ENCODE data around the gene ANKRD34A. TPM values are rescaled to one million over a fixed set of nuclear protein-coding genes. Genes with fewer than 3 reads are reported as not detected.

Gene ANKRD34A
- total and polyA plus RNA-seq, 2 of the 4 experiments (the other 2 are of a cell fraction) = 0.90 to 1.9 TPM

GRCh38 chr1:145972580-145972979, 8.2 kb upstream of the ANKRD34A start:
- no peak for TF ChIP-seq MXI1 (IDR thresholded peaks at IDR 0.05; ENCODE audit: borderline replicate concordance, low read depth, low read length)
- TF ChIP-seq CEBPB (IDR thresholded peaks at IDR 0.05; ENCODE audit: low read depth, low read length) = 0 out of 2 replicates have a peak, but pooled peaks have one; percentile 22
- TF ChIP-seq CTCF (conservative IDR thresholded peaks at IDR 0.05; ENCODE audit: low read depth, low read length) = no peak
- no peak overlapping the region for H2BK120ac ChIP-seq (ENCODE audit: low read depth, low read length)
- DNase-seq (no peak), ATAC-seq (ENCODE audit: low read depth) (no peak; the same call in 1 of the 2 replicates)
- H3K18ac ChIP-seq (ENCODE audit: low read depth, low read length) = no peak overlapping the region
- no peak overlapping the region for H4K5ac ChIP-seq (ENCODE audit: low read depth, low read length)
- H3K4ac ChIP-seq (ENCODE audit: low read depth, low read length) = no peak overlapping the region
- ChIA-PET CTCF (no interaction called here), POLR2A (ENCODE audit: unreplicated experiment) (no interaction called here)
- no CpG with 5 or more reads among the region's 7 CpGs for WGBS, 2 experiments (ENCODE audit: extremely low coverage in 2 of 2, insufficient read length in 1 of 2)
- H4K8ac ChIP-seq (ENCODE audit: low read depth in 2 of 2, low read length in 2 of 2) = no peak overlapping the region
- no peak overlapping the region for H2AK9ac ChIP-seq (replicated peaks; ENCODE audit: low read depth, low read length, poor library complexity)
- H2BK15ac ChIP-seq (ENCODE audit: low read depth, low read length) = no peak overlapping the region
- no peaks in the 10 kb centered on the region for H4K20me1 ChIP-seq (ENCODE audit: insufficient read depth, low read length)
- no peaks in the 10 kb centered on the region for H3K27me3 ChIP-seq (ENCODE audit: control insufficient read depth, insufficient read depth, low read length)
- BruUV-seq (replicated peaks) = no TSS peak
- H3K9me3 ChIP-seq (ENCODE audit: control insufficient read depth, insufficient read depth, low read length) = no peaks in the 10 kb centered on the region
- no peak overlapping the region for H3K14ac ChIP-seq (replicated peaks; ENCODE audit: low read depth, low read length)
- no peak overlapping the region for H3K4me2 ChIP-seq (ENCODE audit: low read depth, low read length)
- peaks cover 3 to 4% of the 10 kb centered on the region in 2 experiments; a peak in 3 of 4 replicates for H3K79me1 ChIP-seq (ENCODE audit: low read depth in 1 of 2, low read length in 2 of 2)
- no peak overlapping the region for H3K4me3 ChIP-seq (ENCODE audit: insufficient read depth, low read depth, low read length)
- intact Hi-C loops (cut with micrococcal nuclease) (no loop called here), dilution Hi-C loops (cut with HindIII; ENCODE audit: low sequenced_read_pairs, unreplicated experiment) (no loop called here), in situ Hi-C loops (cut with MboI; ENCODE audit: low sequenced_read_pairs) (loop anchor here (5.0 kb wide), 1 partner anchor 35 kb away; no protein-coding TSS in a partner anchor)
- H3K9ac ChIP-seq (ENCODE audit: low read depth, low read length) = no peak overlapping the region
- no peak overlapping the region for H3K27ac ChIP-seq (ENCODE audit: insufficient read depth, low read length)
- no peak overlapping the region for H2BK5ac ChIP-seq (ENCODE audit: low read depth, low read length, poor library complexity, severe bottlenecking)
- no peak overlapping the region for H3K56ac ChIP-seq (ENCODE audit: extremely low read depth, insufficient read depth, low read length)
- no peak overlapping the region for H2BK20ac ChIP-seq (ENCODE audit: low read depth, low read length)
- H4K91ac ChIP-seq (ENCODE audit: insufficient read depth, low read depth, low read length) = no peak overlapping the region
- no peak overlapping the region for H2AFZ ChIP-seq (replicated peaks; ENCODE audit: low read length, poor library complexity)
- H3K9me1 ChIP-seq (ENCODE audit: insufficient read depth, low read length) = no peaks in the 10 kb centered on the region; the same call in 1 of the 2 replicates
- H3K36me3 ChIP-seq (ENCODE audit: control insufficient read depth, insufficient read depth, low read length) = no peaks in the 10 kb centered on the region
- no peaks in the 10 kb centered on the region for H3K4me1 ChIP-seq (ENCODE audit: control insufficient read depth, insufficient read depth, low read length)
- no peak overlapping the region for H3K23ac ChIP-seq (ENCODE audit: low read depth, low read length)
- H2AK5ac ChIP-seq (ENCODE audit: low read depth, low read length) = no peak overlapping the region

Data from IMR-90 (cell line).